H1 (cell line): ENCODE measurements around the gene UNK. TPM values are rescaled to one million over a fixed set of nuclear protein-coding genes. Genes with fewer than 3 reads are reported as not detected.

ENCODE experiments used
- CTCF ChIA-PET: fragments of 300-600 bp; sonication (Branson Sonifier 250); formaldehyde crosslinking; loops from one replicate; lab custom pipeline; 2021; ENCODE audit not compliant: partially characterized antibody; lab: Charles Lee
- POLR2A ChIA-PET: fragments of 300-600 bp; sonication (Branson Sonifier 250); formaldehyde crosslinking; loops from one replicate; lab custom pipeline; 2021; ENCODE audit warnings: inconsistent platforms; ENCODE audit not compliant: partially characterized antibody; lab: Charles Lee
- DNase-seq, 2 experiments: peaks; one replicate each; pipeline versions ENCODE4 v3.0.0 to v3.0.0-alpha.2; 2010 to 2022; ENCODE audit warnings: low spot score in 2 of 2, low read depth in 1 of 2, mixed read lengths in 1 of 2
- FAIRE-seq: peaks from 2 replicates; lab custom pipeline; 2011; peaks lifted over from hg19 to GRCh38; lab: Jason Lieb, UNC
- H2AFZ ChIP-seq: 2 replicates; pipeline ENCODE4 v1.8.1; 2012; ENCODE audit warnings: low read length, inconsistent platforms
- H2AK5ac ChIP-seq: 2 replicates; pipeline ENCODE4 v1.6.1; 2013; ENCODE audit warnings: low read depth, low read length
- H2BK120ac ChIP-seq: replicated peaks from 2 replicates; pipeline ENCODE3; 2013; ENCODE audit warnings: low read depth, low read length, inconsistent platforms
- H2BK12ac ChIP-seq: 2 replicates; pipeline ENCODE4 v1.6.1; 2013; ENCODE audit warnings: low read depth, low read length
- H2BK15ac ChIP-seq: 2 replicates; pipeline ENCODE4 v1.6.1; 2013; ENCODE audit warnings: low read length
- H2BK20ac ChIP-seq: 2 replicates; pipeline ENCODE4 v1.6.1; 2013; ENCODE audit warnings: low read length
- H2BK5ac ChIP-seq: 2 replicates; pipeline ENCODE4 v1.6.1; 2013; ENCODE audit warnings: low read depth, low read length
- H3K14ac ChIP-seq: 2 replicates; pipeline ENCODE4 v1.6.1; 2013; ENCODE audit warnings: inconsistent platforms; ENCODE audit not compliant: insufficient read length
- H3K18ac ChIP-seq: 2 replicates; pipeline ENCODE4 v1.6.1; 2013; ENCODE audit warnings: low read length; ENCODE audit errors: extremely low read depth
- H3K23ac ChIP-seq: 2 replicates; pipeline ENCODE4 v1.6.1; 2013; ENCODE audit warnings: inconsistent platforms; ENCODE audit not compliant: insufficient read length
- H3K23me2 ChIP-seq: 2 replicates; pipeline ENCODE4 v1.6.1; 2013; ENCODE audit warnings: low read depth, low read length
- H3K27ac ChIP-seq: 2 replicates; pipeline ENCODE4 v1.6.1; 2011; ENCODE audit warnings: low read depth, low read length, inconsistent platforms
- H3K27me3 ChIP-seq, 4 experiments: replicated peaks in 1 of 4; 1 replicate in 1 of 4; 2 replicates in 3 of 4; pipeline versions ENCODE4 v1.6.1 to v1.8.1; 2011 to 2013; ENCODE audit warnings: low read length in 3 of 4, mild to moderate bottlenecking in 3 of 4, inconsistent platforms in 2 of 4, mixed read lengths in 2 of 4, moderate library complexity in 1 of 4; ENCODE audit not compliant: control insufficient read depth in 3 of 4, insufficient read depth in 3 of 4; ENCODE audit errors: extremely low read depth in 1 of 4
- H3K36me3 ChIP-seq, 4 experiments: 2 replicates each; pipeline versions ENCODE4 v1.6.1 to v1.8.1; 2011 to 2013; ENCODE audit warnings: mild to moderate bottlenecking in 4 of 4, low read length in 3 of 4, moderate library complexity in 2 of 4, control low read depth in 1 of 4, inconsistent platforms in 1 of 4; ENCODE audit not compliant: insufficient read depth in 4 of 4, control insufficient read depth in 2 of 4
- H3K4ac ChIP-seq: replicated peaks from 2 replicates; pipeline ENCODE3; 2013; ENCODE audit warnings: low read length, low read depth, mixed read lengths, inconsistent platforms; ENCODE audit not compliant: insufficient read length
- H3K4me1 ChIP-seq, 4 experiments: replicated peaks in 1 of 4; 1 replicate in 1 of 4; 2 replicates in 3 of 4; pipeline versions ENCODE4 v1.6.1 to v1.8.1; 2011 to 2013; ENCODE audit warnings: low read length in 3 of 4, inconsistent platforms in 2 of 4, mixed read lengths in 1 of 4; ENCODE audit not compliant: insufficient read depth in 4 of 4, control insufficient read depth in 3 of 4
- H3K4me2 ChIP-seq, 2 experiments: 2 replicates each; pipeline versions ENCODE4 v1.6.1 to v1.8.1; 2011 to 2013; ENCODE audit warnings: low read depth in 2 of 2, low read length in 2 of 2, control low read depth in 1 of 2, inconsistent platforms in 1 of 2, mild to moderate bottlenecking in 1 of 2; ENCODE audit not compliant: insufficient read depth in 1 of 2
- H3K4me3 ChIP-seq, 4 experiments: fragments of 200-600, 300-600 bp in 1 of 4; sonication (generic), shearing (Covaris generic), sonication (Bioruptor Twin) in 1 of 4; 2 replicates each; pipeline versions ENCODE4 v1.5.1 to v1.8.1; 2011 to 2016; ENCODE audit warnings: low read length in 4 of 4, low read depth in 3 of 4, control low read depth in 2 of 4, inconsistent platforms in 2 of 4, mild to moderate bottlenecking in 2 of 4, mixed read lengths in 1 of 4, moderate library complexity in 1 of 4; ENCODE audit not compliant: insufficient read depth in 2 of 4; ENCODE audit errors: extremely low read depth in 1 of 4
- H3K56ac ChIP-seq: replicated peaks from 2 replicates; pipeline ENCODE3; 2013; ENCODE audit warnings: low read depth, mild to moderate bottlenecking, mixed read lengths, low read length, inconsistent platforms; ENCODE audit not compliant: insufficient read length
- H3K79me1 ChIP-seq: 2 replicates; pipeline ENCODE4 v1.6.1; 2013; ENCODE audit warnings: low read depth, low read length, control low read depth
- H3K79me2 ChIP-seq, 2 experiments: 2 replicates each; pipeline versions ENCODE4 v1.6.1 to v1.8.1; 2012 to 2013; ENCODE audit warnings: low read length in 2 of 2, mild to moderate bottlenecking in 2 of 2, inconsistent platforms in 1 of 2; ENCODE audit not compliant: insufficient read depth in 2 of 2, control insufficient read depth in 1 of 2
- H3K9ac ChIP-seq, 4 experiments: replicated peaks in 1 of 4; 1 replicate in 1 of 4; 2 replicates in 3 of 4; pipeline versions ENCODE4 v1.6.1 to v1.8.1; 2011 to 2013; ENCODE audit warnings: low read depth in 3 of 4, low read length in 3 of 4, control low read depth in 2 of 4, mild to moderate bottlenecking in 2 of 4, moderate library complexity in 2 of 4, inconsistent platforms in 1 of 4; ENCODE audit errors: extremely low read depth in 1 of 4
- H3K9me3 ChIP-seq, 2 experiments: 2 replicates each; pipeline versions ENCODE4 v1.6.1 to v1.8.1; 2012 to 2013; ENCODE audit warnings: mild to moderate bottlenecking in 2 of 2, moderate library complexity in 2 of 2, control low read depth in 1 of 2, inconsistent platforms in 1 of 2, low read depth in 1 of 2, low read length in 1 of 2, mixed read lengths in 1 of 2; ENCODE audit not compliant: insufficient read depth in 2 of 2
- H4K20me1 ChIP-seq, 2 experiments: replicated peaks in 1 of 2; 2 replicates each; pipeline versions ENCODE3 to v1.8.1; 2011 to 2013; ENCODE audit warnings: inconsistent platforms in 2 of 2, low read length in 2 of 2, mild to moderate bottlenecking in 1 of 2; ENCODE audit not compliant: insufficient read depth in 2 of 2, control insufficient read depth in 1 of 2
- H4K5ac ChIP-seq: 2 replicates; pipeline ENCODE4 v1.6.1; 2013; ENCODE audit warnings: low read length, low read depth, mixed read lengths, inconsistent platforms; ENCODE audit not compliant: insufficient read length
- H4K8ac ChIP-seq: 2 replicates; pipeline ENCODE4 v1.8.0; 2013; ENCODE audit warnings: mild to moderate bottlenecking, moderate library complexity, low read length, inconsistent platforms; ENCODE audit not compliant: insufficient read depth; ENCODE audit errors: extremely low read depth
- H4K91ac ChIP-seq: replicated peaks from 2 replicates; pipeline ENCODE3; 2013; ENCODE audit warnings: low read length, mixed read lengths, inconsistent platforms; ENCODE audit not compliant: insufficient read length
- SP4 ChIP-seq: IDR thresholded peaks from 2 replicates; pipeline ENCODE4 v1.6.1; 2012; ENCODE audit warnings: low read length, inconsistent platforms
- SUZ12 ChIP-seq: fragments of 200-600 bp; sonication (generic); IDR thresholded peaks from 2 replicates; pipeline ENCODE4 v1.6.1; 2012; ENCODE audit warnings: mild to moderate bottlenecking, inconsistent platforms, low read length, moderate library complexity, mixed read lengths
- TAF1 ChIP-seq: IDR thresholded peaks from 2 replicates; pipeline ENCODE4 v1.6.1; 2011; ENCODE audit warnings: mild to moderate bottlenecking, low read depth, low read length
- WGBS, 2 experiments: shearing (Covaris generic) in 1 of 2; methylation state at CpG; one replicate each; pipeline versions ENCODE4 v1.1.6 to v1.1.7; 2013 to 2015; ENCODE audit warnings: low lambda C conversion rate in 2 of 2, mixed read lengths in 2 of 2, inconsistent platforms in 1 of 2, low coverage in 1 of 2, missing lambda C conversion rate in 1 of 2; ENCODE audit not compliant: insufficient replicate concordance in 2 of 2, insufficient coverage in 1 of 2, insufficient read length in 1 of 2; ENCODE audit errors: extremely low coverage in 1 of 2, missing lambda C conversion rate in 1 of 2; 5-methylcytosine and 5-hydroxymethylcytosine counted together
- polyA plus RNA-seq, 7 experiments: library from polyadenylated mRNA; depleted of rRNA in 3 of 7; stranded (reverse) in 5 of 7; unstranded in 2 of 7; fragments of >200 nt in 5 of 7; fragments of 200-250 nt in 2 of 7; gene quantifications; 1 replicate in 5 of 7; 2 replicates in 1 of 7; 4 replicates in 1 of 7; pipeline versions ENCODE4 v1.2.1 to v1.2.3, GENCODE V29; 2011 to 2013; ENCODE audit warnings: missing spikeins in 2 of 7, mixed read lengths in 2 of 7
- total RNA-seq: library from RNA; stranded (reverse); fragmentation: NEBNext Ultra II Directional; extraction: Animal tissue kit (Norgen Biotek cat#: 25700); gene quantifications from 2 replicates; pipeline ENCODE4 v1.2.1, GENCODE V29; 2021
- TF ChIP-seq, protein P1 (sequence below): IDR thresholded peaks from 2 replicates; pipeline ENCODE4 v1.6.1; 2011; ENCODE audit warnings: low read depth, mild to moderate bottlenecking, low read length; ENCODE audit not compliant: insufficient read depth

Gene UNK
- total and polyA plus RNA-seq, 2 of the 8 experiments (the other 6 are each of a cell fraction or from before 2014, with no cell fraction given): 24.2 to 33.3 TPM

DNA sequence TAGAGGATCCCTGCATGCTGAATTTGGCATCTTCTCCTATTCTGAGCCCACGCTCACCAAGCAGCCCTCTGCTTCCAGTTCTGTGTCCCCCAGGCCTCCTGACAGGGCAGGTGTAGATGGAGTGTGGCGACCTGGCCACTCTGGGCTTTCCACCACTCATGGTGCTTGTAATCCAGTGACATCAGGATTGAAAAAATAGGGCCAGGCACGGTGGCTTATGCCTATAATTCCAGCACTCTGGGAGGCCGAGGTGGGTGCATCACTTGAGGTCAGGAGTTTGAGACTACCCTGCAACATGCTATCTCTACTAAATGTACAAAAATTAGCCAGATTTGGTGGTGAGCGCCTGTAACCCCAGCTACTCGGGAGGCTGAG lies 29.4 kb downstream of the UNK start:
- Histone ChIP-seq H3K4me2 (no peak overlapping the region), H4K5ac (no peak overlapping the region), H2BK12ac (no peak overlapping the region), H2AFZ (no peak overlapping the region), H3K27ac (no peak overlapping the region), H2BK15ac (no peak overlapping the region), H4K91ac (no peak overlapping the region), H4K20me1 (peaks cover 0 to 9% of the 10 kb centered on the region in 2 experiments), H3K36me3 (peaks cover 17 to 63% (median 58%) of the 10 kb centered on the region in 4 experiments; a peak in 7 of 8 replicates), H3K4me1 (no peaks in the 10 kb centered on the region), H2BK120ac (no peak overlapping the region), H2BK20ac (no peak overlapping the region), H4K8ac (no peak overlapping the region), H2BK5ac (no peak overlapping the region), H3K9me3 (no peaks in the 10 kb centered on the region), H3K27me3 (no peaks in the 10 kb centered on the region), H3K56ac (no peak overlapping the region), H3K79me2 (no peaks in the 10 kb centered on the region), H2AK5ac (no peak overlapping the region), H3K4me3 (no peak overlapping the region), H3K9ac (no peak overlapping the region), H3K14ac (no peak overlapping the region), H3K79me1 (no peaks in the 10 kb centered on the region; the same call in 1 of the 2 replicates), H3K4ac (no peak overlapping the region), H3K23ac (no peak overlapping the region), H3K23me2 (no peaks in the 10 kb centered on the region), H3K18ac (no peak overlapping the region)
- FAIRE-seq: no peak
- ChIA-PET CTCF (interaction anchor here (9.6 kb wide), 1 partner anchor 13 kb away, joined by 104 read pairs; no protein-coding TSS in a partner anchor), POLR2A (interaction anchor here (0.7 to 3.1 kb wide), 6 partner anchors 10 to 36 kb away, joined by 3 to 17 read pairs (median 6); partner anchors contain the start of gene UNK)
- DNase-seq: no peak
- 93% methylated on average over 6 of the region's 6 CpGs; no CpG with 5 or more reads in 1 of the 2 experiments for WGBS, 2 experiments
- TF ChIP-seq, protein P1, sequence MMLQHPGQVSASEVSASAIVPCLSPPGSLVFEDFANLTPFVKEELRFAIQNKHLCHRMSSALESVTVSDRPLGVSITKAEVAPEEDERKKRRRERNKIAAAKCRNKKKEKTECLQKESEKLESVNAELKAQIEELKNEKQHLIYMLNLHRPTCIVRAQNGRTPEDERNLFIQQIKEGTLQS: no peak
- TF ChIP-seq TAF1 (no peak), SP4 (no peak), SUZ12 (no peak)
